HG03575 (cell line): ENCODE results near the gene MAMDC2.
"Not testable (repeated sequence)": the region's sequence is repeated elsewhere in the genome, so short reads cannot be mapped to it uniquely, and the experiment has no call there.

Source experiments
- ATAC-seq: cut with Tn5 transposase; IDR thresholded peaks from one replicate; pipeline ENCODE4 v1.9.1; 2021; ENCODE audit not compliant: unreplicated experiment, insufficient number of reproducible peaks, low FRiP score; ENCODE audit errors: extremely low read depth

The MAMDC2 gene

DNA sequence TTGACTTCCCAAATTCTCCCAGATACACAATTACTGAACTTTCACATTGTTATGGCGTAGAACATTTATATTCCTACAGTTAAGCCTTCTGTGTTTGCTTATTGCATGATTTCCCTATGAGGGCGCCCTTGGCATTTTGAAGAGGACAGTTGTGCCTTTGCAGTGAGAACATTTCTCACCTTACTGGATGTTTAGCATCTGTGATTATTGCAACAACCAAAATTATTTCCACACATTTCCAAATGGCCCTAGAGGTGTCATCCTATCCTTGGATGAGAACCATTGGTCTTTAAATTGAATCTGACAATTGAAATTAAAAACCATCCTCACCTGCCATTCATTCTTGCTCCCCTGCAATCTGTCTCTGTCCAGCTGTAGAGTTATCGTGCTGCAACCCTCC is 104.0 kb downstream of the MAMDC2 start:
- no peak for ATAC-seq

DNA sequence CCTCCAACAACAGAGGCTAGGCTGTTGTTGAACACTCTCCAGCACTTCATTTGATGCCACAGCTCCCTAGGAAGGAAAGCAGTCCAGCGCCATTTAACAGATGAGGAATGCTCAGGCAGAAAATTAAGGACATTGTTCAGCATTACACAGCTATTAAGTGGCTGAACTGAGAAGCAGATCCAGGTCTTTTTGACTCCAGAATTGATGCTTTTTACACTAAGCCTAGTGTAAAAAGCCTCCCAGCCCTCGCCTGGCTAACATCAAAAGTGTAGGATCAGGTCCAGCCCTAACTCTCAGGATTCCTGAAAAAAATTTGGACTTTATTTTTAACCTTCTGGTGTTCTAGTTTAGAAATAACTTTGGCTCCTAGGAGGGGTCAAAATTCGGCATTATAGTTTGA is 108.7 kb downstream of the MAMDC2 start:
- no peak for ATAC-seq

DNA sequence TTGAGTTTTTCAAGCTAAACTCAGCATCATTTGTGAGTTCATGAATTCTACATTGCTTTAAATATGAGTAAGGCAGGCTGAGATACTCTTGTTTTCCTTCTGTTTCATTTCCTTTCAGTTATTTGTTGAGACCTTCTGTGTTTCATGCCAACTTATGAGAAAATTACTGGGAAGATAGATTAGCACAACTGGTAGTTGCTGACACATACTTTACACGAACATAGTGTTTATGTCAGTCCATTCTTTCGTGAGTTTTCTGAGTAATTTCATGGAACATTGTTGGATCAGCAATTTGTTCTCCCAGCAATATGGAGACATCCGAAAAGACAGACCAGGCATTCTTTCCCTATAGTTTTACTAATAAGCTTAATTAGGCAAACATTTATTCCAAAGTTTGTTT is 113.1 kb downstream of the MAMDC2 start:
- ATAC-seq = no peak

DNA sequence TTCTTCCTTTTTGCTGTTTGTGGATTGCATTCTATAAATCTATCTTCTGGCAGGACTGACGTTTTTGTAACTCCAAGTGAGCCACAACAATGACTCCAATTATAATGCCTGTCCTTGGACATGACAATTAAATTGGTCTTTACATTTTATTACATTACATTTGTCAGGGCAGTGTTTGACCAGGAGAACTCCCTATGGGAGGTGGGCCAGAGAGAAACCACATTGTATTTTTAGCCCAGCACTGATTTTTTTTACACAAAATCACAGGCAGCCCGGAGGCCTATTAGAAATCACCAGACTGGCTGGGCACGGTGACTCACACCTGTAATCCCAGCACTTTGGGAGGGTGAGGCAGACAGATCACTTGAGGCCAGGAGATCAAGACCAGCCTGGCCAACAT is 116.0 kb downstream of the MAMDC2 start:
- ATAC-seq = no peak

DNA sequence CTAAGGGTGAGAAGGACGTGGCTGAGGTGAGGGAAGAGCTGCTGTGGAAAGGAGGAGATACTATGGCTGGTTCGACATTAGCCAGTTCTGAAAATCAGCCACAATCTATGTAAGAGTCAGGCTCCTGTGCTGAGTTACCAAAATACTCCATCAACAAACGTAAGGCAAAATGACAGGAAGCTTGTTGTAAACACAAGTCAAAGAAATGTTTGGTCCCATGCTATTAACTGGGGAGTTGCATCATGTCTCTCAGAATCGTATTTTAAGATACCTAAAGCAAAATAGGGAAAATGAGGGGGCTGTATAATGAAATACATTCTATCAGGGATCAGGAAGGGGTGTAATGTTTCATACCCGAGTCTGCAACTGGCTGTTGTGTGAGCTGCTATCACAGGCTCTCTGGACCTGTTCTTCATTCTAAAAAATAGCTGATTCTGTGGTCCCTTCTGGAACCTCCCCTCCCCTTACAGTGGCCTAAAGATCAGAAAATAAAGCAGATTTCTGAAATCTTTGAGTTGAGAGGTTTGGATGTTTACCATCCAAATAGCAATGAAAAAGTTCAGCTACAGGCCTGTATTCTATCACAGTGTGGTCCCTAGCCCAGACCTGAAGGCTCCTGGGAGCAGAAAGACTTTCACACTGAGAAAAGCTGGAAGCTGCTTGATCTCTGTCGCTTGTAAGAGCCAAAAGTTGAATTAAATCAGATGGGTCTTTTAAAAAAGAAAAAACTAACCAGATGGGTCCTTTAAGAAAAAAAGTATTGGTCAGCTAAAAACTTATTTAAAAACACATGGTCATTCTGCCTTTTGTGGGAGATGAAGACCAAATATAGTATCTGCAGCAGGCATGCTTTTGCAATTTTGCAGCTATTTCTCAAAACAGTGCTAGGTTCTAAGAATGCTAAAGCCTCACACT is 117.3 kb downstream of the MAMDC2 start:
- ATAC-seq = no peak

DNA sequence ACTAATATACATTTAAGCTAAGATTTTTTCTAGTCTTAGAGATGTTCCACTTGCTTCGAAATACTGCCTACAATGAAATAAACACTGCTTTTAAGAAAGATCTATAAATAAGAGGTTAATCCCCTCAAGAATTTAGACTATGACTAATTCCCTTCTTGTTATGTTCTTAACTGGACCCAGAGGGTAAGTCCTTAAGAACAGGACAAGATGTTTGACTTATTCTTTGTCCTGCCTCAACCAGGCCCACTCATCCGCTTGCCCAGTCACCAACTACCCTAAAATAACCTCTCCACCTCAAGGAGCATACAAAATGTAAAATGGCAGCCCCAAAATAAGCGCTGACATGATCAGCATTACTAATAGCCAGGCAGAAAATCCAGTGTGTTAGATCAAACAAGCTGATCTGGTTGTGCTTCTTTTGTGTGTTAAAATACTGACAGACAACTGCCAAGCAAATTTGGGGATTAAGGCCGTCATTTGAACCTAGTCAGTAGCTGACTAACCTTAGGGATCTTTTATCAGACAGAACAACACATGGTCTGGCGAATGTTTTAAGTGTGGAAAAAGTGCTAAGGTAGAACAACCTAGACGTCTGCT is 121.5 kb downstream of the MAMDC2 start:
- no peak for ATAC-seq

DNA sequence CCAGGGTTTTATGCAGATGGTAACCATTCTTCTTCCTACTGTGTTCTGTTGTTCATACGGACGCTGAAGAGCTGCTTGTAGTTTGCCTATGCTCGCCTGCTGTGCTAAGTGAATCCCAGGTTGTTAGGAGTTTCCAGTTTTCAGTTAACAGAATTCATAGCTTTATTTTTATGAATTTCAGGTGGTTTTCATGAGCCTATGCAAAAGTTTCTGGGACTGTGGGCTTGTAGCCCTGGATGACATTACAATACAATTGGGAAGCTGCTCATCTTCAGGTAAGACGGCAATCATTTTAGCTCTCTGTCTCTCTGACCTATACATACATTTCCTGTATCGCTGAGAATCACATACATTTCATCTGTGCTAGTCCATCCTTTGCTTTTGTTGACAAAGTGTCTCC is 124.9 kb downstream of the MAMDC2 start:
- ATAC-seq = no peak

DNA sequence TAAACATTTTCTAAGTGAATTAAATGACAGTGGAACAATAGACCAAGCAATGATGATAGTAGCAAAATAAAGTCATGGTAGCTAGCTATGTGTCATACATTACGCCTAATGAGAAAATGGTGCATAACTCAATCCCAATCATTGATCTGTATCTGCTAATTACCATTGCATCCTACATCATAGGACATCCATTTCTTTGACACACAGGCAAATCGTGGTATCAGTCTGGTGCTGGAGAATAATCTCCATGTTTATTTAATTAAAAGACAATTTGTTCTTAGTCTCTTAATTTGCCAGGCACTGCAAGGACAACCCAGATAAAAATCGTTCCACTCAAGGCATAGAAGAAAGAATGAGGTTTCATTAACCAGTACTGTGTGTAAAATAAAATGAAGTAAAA is 125.6 kb downstream of the MAMDC2 start:
- no peak for ATAC-seq

DNA sequence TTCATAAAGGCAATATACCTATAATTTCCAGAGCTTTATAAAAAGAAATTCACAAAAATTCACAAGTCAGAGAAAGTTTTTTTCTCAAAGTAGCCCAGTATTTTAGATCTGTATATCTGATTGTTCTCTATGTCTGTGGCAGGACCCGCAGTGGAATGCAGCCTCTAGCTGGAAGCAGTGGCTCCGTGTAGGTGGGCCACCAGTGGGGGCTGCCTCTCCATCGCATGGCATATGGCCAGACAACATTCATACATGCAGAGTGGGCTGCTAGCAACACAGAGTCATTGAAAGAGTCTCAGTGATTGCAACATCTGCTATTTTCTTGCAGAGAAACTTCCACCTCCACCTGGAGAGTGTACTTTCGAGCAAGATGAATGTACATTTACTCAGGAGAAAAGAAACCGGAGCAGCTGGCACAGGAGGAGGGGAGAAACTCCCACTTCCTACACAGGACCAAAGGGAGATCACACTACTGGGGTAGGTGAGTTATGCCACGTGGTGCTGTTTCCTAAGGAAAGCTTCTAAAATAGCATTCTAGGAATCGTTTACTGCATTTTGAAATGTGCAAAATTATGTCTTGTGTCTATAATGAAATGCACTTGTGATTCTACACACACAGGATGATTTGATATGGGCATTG is 126.6 kb downstream of the MAMDC2 start:
- ATAC-seq = no peak

DNA sequence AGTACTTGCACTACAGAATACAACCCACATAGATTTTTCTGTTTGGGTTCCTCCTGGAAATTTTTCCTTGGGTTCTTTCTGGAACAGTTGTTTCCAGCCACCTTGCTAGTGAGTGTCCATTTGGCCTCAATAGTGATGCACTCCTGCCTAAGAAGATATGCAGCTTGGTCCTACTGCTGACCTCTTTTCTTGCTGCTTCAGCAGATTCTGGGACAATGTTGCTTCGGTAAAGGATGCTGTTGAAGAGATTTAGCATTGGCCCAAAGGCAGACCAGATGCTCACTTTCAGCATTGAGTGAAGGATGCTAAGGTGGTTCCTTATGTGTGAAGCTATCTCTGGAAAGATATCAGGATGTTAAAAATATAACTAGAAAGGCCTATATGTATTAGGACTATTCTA is 128.9 kb downstream of the MAMDC2 start:
- ATAC-seq = no peak

DNA sequence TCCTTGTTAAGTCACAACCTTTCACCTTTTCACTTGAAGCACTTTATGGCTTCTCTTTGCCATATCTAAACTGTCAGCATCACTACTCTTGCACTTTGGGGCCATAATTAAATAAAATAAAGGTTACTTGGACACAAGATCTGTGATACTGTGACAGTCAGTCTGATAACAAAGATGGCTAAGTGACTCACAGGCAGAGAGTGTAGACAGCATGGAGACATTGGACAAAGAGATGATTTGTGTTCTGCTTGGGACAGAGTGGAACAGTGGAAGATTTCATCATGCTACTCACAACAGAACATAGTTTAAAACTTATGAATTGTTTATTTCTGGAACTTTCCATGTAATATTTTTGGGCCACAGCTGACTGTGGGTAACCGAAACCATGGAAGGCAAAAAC is 133.5 kb downstream of the MAMDC2 start:
- no peak for ATAC-seq

DNA sequence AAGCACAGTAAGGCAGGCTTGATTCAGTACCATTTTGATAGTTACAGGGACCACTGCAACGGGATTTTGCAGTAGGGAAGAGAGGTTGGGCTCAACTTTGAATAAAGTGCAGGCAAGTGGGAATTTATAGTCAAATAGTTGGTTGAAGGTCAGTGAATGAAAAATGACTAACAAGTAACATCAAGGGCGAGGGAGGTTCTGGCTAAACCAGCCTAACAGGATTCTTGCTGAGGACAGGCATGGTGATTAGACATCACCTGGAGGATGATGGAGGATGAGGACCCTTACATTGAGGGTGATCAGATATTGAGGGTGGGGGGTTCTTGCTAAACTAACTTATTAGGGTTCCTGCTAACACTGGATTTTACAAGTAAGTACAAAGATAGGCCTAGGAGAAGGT is 149.1 kb downstream of the MAMDC2 start:
- ATAC-seq = no peak

DNA sequence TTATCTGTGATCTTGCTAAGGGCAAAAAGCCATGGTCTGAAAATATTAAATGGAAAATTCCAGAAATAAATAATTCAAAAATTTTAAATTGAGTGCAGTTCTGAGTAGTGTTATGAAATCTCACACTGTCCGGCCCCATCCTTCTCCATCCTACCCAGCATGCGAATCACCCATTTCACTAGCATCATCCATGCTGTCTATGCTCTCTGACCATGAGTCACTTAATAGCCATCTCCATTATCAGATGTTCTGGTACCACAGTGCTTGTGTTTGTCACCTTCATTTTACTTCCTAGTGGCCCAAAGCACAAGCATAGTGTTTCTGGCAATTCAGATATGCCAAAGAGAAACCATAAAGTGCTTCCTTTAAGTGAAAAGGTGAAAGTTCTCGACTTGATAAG is 151.8 kb downstream of the MAMDC2 start:
- ATAC-seq = no peak

DNA sequence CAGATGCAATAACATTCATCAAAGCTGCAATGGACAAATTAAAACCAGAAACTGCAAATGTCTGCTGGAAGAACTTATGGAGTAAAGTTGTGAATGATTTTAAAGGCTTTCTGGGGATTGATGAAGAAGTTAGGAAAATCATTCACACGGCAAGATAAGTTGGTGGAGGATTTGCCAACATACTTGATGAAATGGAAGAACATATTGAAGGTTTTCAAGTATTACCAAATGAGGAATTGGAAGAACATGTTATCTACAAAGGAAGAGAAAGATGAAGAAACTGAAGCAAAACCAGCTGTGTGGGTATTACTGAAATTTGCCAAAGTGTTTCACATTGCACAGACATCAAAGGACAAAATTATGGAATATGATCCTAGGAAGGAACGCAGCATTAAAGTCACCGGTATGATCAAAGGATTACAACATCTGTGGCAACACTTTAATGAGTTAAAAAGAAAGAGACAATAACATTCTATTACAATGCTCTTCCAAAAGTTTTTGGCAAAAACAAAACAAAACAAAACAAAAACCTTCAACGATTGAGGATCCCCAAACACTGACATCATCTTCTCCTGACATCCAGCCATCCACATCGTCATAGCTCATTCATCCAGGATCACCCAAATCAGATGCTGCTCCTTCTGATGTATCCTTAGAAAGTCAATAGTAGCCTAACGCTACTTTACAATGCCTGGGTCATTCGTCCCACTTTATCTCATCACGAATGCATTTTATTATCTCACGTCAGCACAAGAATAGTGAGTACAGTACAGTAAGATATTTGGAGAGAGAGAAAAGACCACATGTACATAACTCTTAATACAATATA is 153.8 kb downstream of the MAMDC2 start:
- ATAC-seq = no peak

DNA sequence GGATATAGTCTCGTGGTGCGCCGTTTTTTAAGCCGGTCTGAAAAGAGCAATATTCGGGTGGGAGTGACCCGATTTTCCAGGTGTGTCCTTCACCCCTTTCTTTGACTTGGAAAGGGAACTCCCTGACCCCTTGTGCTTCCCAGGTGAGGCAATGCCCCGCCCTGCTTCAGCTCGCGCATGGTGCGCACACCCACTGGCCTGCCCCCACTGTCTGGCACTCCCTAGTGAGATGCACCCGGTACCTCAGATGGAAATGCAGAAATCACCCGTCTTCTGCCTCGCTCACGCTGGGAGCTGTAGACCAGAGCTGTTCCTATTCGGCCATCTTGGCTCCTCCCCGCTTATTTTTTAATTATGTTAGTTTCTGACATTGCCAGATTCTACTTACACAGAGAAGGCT is 161.1 kb downstream of the MAMDC2 start:
- ATAC-seq = not testable (repeated sequence)

DNA sequence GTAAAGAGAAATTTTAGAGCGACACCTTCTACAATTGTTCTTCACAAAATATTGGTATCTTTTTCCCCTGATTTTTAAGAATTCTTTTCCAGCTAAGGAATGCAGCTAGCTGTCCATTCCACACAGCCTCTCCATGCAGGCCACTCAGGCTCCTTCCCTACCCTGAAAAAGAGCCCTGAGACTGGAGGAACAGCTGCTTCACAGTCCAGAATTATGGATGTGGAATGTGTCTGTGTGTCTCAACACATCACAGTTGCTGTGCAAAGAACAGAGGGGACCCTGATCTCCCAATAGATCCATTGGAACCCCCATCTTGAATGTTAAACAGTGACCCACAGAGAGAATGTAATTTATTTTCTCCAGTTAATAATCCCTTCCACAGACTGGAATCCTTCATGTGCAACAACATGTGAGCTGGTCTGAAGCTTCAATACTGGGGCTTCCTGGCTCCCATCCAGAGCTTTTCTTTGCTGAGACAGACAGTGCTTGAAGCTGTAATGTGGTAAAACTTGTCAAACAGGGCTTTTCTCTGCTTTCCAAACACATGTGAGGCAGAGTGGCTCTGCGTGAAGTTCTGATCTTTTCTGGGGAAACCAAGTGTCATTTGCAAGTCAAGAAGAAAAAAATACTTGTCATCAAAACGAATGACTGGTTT is 161.8 kb downstream of the MAMDC2 start:
- no peak for ATAC-seq

DNA sequence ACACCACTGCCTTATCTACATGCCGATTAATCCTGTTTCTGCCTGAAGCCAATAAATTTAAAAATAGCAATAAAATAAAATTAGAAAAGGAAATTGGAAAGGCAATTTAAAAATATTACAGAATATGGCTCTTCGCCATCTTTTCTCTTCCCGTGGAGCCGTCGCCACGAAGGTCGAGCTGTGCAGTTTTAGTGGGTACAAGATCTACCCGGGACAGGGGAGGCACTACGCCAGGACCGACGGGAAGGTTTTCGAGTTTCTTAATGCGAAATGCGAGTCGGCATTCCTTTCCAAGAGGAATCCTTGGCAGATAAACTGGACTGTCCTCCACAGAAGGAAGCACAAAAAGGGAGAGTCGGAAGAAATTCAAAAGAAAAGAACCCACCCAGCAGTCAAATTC is 173.4 kb downstream of the MAMDC2 start:
- ATAC-seq = no peak

DNA sequence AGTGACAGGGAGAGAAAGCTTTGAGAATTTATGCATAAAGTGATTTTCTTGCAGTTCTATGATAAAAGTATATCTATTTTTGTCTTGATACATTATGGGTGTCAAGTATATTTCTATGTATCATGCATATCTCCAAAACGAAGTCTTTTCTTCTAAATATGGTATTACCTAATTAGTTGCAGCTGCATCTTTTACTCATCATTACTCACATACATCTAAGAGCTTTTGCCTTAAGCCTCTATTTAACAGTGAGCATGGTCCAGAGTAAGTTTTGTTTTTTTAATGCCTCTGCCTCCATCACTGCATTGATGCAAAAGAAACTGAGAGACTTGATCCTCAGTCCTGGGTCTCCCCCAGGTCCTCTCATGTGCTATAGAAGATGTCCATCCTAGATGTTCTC is 175.1 kb downstream of the MAMDC2 start:
- no peak for ATAC-seq

DNA sequence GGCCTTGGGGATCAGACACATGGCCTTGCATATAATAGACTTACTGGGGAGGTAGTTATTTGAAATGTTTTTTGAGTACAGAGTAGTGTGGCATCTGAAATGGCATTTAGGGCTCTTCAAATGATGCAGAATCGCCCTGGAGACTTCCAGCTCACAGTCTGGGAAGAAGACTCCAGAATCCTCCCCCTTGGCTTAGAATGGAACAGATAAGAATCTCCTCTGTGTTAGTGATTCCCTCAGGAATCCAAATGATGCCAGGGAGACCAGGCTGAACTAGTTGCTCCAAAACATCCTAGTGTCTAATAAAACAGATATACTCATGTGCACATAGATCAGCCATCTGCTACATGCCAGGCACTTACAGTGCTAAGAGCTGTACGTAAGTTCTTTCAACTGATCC is 176.6 kb downstream of the MAMDC2 start:
- no peak for ATAC-seq
